Activated naive CD8-positive, alpha-beta T cell (primary cell): ENCODE results near the gene KIAA0319L.

Experiments
- H3K27ac Mint-ChIP-seq: one replicate; pipeline ENCODE4 v1.8.0; 2021; ENCODE audit warnings: mixed read lengths
- H3K27me3 Mint-ChIP-seq: one replicate; pipeline ENCODE4 v1.8.0; 2021; ENCODE audit warnings: mixed read lengths
- H3K36me3 Mint-ChIP-seq: one replicate; pipeline ENCODE4 v1.8.0; 2021; ENCODE audit warnings: mixed read lengths
- H3K4me1 Mint-ChIP-seq: one replicate; pipeline ENCODE4 v1.8.0; 2021; ENCODE audit warnings: low read depth, mixed read lengths
- H3K4me3 Mint-ChIP-seq: one replicate; pipeline ENCODE4 v1.8.0; 2021; ENCODE audit warnings: mild to moderate bottlenecking, mixed read lengths
- H3K9me3 Mint-ChIP-seq: one replicate; pipeline ENCODE4 v1.8.0; 2021; ENCODE audit warnings: low read depth, mixed read lengths

Gene KIAA0319L

DNA sequence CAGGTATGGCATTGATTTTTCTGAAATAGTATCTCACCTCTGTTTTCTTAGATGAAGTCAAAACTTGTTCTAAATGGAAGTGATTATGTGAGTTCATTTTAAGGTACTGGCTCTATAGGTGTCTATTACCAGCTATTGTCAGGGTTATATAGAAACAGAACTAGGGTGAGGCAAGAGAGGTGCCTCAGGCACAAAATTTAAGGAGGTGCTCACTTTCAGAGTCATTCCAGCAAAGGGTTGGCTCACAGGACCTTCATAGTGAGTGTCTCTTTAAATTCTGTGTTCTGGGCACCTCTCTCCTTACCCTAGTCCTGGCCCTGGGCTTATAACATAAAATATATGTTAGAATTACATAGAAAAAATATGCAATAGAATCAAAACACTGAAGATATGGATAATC is 49.3 kb downstream of the KIAA0319L start:
- peak overlapping the region; percentile 4 for H3K4me3 Mint-ChIP-seq
- no peaks in the 10 kb centered on the region for H3K9me3 Mint-ChIP-seq
- peaks cover 6% of the 10 kb centered on the region for H3K36me3 Mint-ChIP-seq
- no peaks in the 10 kb centered on the region for H3K27me3 Mint-ChIP-seq
- peaks cover 57% of the 10 kb centered on the region for H3K4me1 Mint-ChIP-seq
- H3K27ac Mint-ChIP-seq = peak overlapping the region; percentile 58

DNA sequence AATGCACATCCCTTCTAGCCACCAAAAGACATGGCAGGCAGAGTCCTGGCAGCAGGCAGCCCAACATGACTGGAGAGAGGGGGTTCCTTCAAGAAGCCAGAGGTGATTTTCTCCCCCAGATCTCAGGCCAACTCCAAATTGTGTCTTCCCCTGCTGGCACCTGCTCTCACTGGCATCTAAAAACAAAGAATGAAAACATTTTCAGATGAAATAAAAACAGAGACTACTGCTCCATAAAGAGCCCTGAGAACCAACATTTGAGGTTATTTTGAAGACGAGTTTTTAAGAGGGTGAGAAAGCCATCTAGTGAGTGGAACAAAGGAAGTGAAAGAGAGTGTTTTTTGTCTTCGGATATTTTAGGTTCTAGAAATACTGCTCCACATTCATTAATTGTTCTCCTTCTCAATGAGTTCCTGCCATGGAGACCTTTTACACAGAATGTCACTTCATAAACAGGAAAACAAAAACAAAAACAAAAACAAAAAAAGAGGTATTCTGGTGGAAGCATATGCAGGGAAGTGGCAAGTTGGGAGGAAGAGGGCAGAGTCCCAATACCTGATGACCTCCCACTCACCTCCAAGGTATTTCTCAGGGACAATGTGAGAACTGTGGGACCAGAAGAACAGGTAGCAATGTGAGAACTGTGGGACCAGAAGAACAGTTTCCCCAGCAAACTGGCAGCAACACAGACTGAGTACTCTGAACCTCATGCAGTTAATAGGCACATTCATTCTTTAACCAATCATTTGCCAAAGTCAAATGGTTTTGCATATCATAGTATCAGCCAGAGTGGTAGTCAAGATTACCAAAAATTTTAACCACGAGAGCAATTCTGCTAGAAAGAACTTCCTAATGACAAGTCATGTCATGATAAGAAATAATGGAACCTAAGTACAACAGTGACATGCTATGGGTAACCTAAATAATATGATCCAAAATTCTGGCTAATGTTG is 50.0 kb downstream of the KIAA0319L start:
- H3K4me3 Mint-ChIP-seq = peak overlapping the region; percentile 71
- H3K4me1 Mint-ChIP-seq = peaks cover 62% of the 10 kb centered on the region
- H3K9me3 Mint-ChIP-seq = no peaks in the 10 kb centered on the region
- peaks cover 11% of the 10 kb centered on the region for H3K36me3 Mint-ChIP-seq
- peak overlapping the region; percentile 88 for H3K27ac Mint-ChIP-seq
- no peaks in the 10 kb centered on the region for H3K27me3 Mint-ChIP-seq

DNA sequence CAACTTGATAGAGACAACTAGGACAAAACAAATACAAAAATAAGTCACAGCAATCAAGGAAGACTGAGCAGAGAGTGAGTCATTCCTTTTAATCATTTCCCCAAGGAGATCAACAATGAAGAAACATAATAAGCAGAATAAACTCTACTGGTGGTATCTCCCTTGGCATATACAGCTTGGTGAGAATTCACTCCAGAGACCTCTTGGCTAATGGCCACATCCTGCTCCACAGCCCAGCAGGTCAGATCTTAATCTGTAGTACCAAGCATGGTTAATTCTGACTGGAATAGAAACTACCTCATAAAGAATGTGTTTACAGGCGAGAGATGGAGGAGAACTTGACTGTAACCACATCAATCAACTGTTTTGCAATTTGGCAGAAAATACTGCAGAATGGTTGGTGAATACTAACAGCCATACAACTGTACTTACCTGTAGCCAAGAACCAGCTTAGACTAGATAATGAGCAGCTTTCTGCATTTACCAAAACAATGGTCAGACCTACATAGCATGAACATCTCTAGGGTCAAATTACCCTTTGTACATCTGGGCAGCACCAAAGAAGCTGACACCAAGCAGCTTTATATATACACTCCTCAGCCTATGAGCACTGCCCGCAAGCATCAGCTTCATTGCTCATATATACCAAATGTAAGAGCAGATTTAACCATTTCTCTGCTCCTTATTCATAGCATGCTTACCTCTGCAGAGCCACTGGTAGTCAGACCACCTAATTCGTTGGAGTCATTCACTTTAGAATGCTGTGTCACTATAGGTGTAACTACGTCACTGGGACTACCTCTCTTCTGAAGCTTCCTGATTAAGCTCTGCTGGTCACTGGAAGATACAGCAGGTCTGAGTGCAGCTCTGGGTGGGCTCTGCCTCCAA is 51.0 kb downstream of the KIAA0319L start:
- peak overlapping the region; percentile 71 for H3K4me3 Mint-ChIP-seq
- peaks cover 11% of the 10 kb centered on the region for H3K36me3 Mint-ChIP-seq
- peak overlapping the region; percentile 88 for H3K27ac Mint-ChIP-seq
- H3K4me1 Mint-ChIP-seq = peaks cover 64% of the 10 kb centered on the region
- no peaks in the 10 kb centered on the region for H3K9me3 Mint-ChIP-seq
- no peaks in the 10 kb centered on the region for H3K27me3 Mint-ChIP-seq

DNA sequence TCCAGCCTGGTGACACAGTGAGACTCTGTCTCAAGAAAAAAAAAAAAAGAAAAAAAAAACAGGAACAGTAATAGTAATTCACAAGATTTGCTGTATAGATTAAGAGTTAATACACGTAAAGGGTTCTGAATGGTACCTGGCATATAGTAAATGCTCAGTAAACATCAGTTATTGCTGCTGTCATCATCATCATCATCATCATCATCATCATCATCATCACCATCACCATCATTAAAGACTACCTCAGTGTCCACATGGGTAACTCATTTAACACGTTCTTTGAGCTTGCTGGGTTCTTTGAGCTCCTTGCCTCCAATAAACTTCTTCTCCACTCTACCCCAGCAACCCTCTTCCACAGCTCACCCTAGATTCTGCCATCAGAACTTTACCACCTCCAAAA is 55.0 kb downstream of the KIAA0319L start:
- no peak overlapping the region for H3K4me3 Mint-ChIP-seq
- H3K9me3 Mint-ChIP-seq = no peaks in the 10 kb centered on the region
- no peaks in the 10 kb centered on the region for H3K27me3 Mint-ChIP-seq
- H3K4me1 Mint-ChIP-seq = peaks cover 52% of the 10 kb centered on the region
- peaks cover 11% of the 10 kb centered on the region for H3K36me3 Mint-ChIP-seq
- H3K27ac Mint-ChIP-seq = no peak overlapping the region

DNA sequence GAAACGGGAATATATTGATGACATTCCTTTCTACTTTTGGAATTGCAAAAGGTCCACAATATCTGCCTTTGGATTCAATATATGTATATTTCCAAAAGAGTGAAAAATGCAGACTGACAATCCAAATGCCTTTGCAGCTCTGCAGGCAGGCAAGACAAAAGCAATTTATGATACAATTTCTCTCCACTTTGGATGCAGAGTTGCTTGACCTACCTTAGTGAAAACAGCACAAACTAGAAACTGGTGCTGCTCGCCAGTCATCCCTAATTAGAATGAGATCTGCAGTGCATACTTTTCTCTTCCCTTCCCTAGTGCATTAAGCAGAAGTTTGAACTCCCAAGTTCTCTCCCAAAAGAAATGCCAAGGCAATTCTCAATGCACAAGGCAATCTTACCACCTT is 56.8 kb downstream of the KIAA0319L start:
- H3K27ac Mint-ChIP-seq = peak overlapping the region; percentile 13
- H3K27me3 Mint-ChIP-seq = no peaks in the 10 kb centered on the region
- H3K4me1 Mint-ChIP-seq = peaks cover 34% of the 10 kb centered on the region
- peaks cover 11% of the 10 kb centered on the region for H3K36me3 Mint-ChIP-seq
- H3K9me3 Mint-ChIP-seq = no peaks in the 10 kb centered on the region
- H3K4me3 Mint-ChIP-seq = no peak overlapping the region

DNA sequence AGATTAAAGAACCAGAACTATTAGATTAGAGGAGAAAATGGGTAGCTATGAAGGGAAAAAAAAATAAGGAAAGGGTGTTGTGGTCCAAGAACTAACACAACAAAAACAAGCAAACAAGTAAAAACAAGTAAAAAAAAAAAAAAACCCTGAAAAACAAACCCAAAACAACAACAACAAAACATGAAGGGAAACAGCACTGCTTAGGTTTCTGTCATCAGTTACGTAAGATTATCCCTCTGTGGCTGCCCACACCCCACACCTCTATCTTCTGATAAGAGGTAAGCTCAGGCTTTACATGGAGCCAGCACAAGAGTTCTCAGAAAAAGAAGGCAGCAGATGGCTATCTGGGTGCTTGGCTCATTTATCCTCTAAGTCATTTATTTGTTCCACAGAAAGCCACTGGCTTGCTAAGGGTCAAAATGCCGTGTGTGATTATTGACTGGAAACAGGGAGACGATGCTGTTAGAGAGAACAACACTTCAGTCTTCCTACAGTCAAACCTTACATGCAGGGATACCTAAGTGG is 57.5 kb downstream of the KIAA0319L start:
- Mint-ChIP-seq H3K36me3 (peaks cover 11% of the 10 kb centered on the region), H3K27ac (peak overlapping the region; percentile 22), H3K4me3 (no peak overlapping the region), H3K4me1 (peaks cover 29% of the 10 kb centered on the region), H3K9me3 (no peaks in the 10 kb centered on the region), H3K27me3 (no peaks in the 10 kb centered on the region)

DNA sequence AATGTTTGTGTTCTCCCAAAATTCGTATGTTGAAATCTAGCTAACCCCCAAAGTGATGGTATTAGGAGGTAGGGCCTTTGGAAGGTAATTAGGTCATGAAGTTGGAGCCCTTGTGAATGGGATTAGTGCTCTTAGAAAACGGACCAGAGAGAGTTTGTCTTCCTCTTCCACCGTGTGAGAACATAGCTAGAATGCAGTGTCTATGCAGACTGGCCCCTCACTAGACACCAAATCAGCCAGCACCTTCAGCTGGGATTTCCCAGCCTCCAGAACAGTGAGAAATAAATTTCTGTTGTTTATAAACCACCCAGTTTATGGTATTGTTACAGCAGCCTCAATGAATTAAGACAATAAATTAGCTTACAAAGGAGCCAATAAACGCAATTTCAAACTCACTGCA is 58.0 kb downstream of the KIAA0319L start:
- H3K9me3 Mint-ChIP-seq = no peaks in the 10 kb centered on the region
- H3K27me3 Mint-ChIP-seq = no peaks in the 10 kb centered on the region
- peaks cover 28% of the 10 kb centered on the region for H3K4me1 Mint-ChIP-seq
- H3K4me3 Mint-ChIP-seq = no peak overlapping the region
- peaks cover 11% of the 10 kb centered on the region for H3K36me3 Mint-ChIP-seq
- peak overlapping the region; percentile 22 for H3K27ac Mint-ChIP-seq

DNA sequence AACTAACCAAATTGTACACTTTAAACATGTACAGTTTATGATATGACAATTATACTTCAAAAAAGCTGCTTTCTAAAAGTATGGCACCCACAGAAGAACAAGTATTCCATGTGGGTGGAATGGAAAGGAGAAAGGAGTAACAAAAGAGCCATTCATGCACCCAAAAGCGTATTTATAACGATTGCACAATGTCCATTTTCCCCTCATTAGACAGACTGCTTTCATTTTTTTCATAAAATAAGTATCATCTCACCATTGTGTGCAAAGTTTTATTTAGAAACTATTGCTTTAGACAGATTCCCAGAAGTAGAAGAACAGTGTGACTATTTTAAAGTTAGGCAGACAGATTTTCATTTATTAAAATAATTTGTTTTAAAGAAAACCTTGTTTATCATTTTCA is 59.6 kb downstream of the KIAA0319L start:
- H3K27ac Mint-ChIP-seq = no peak overlapping the region
- no peaks in the 10 kb centered on the region for H3K9me3 Mint-ChIP-seq
- peaks cover 20% of the 10 kb centered on the region for H3K4me1 Mint-ChIP-seq
- H3K36me3 Mint-ChIP-seq = peaks cover 10% of the 10 kb centered on the region
- H3K4me3 Mint-ChIP-seq = no peak overlapping the region
- no peaks in the 10 kb centered on the region for H3K27me3 Mint-ChIP-seq

DNA sequence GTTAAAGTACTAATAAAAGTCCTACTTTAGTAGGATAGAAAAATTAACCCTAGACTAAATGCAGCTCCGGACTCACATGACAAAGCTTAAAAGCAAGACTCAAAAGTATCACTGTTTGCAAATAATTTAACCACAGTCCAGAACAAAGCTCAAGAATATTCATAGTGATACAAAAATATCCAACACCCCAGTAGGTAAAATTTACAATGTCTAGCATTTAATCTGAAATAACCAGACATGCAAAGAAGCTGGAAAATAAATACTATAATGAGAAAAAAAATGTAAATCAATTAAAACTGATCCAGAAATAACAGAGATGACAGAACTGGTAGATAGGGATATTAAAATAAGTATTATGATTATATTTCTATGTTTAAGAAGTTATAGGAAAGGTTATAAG is 67.0 kb downstream of the KIAA0319L start:
- Mint-ChIP-seq H3K4me3 (no peak overlapping the region), H3K4me1 (peaks cover 9% of the 10 kb centered on the region), H3K36me3 (peaks cover 33% of the 10 kb centered on the region), H3K9me3 (peaks cover 11% of the 10 kb centered on the region), H3K27me3 (no peaks in the 10 kb centered on the region), H3K27ac (no peak overlapping the region)

DNA sequence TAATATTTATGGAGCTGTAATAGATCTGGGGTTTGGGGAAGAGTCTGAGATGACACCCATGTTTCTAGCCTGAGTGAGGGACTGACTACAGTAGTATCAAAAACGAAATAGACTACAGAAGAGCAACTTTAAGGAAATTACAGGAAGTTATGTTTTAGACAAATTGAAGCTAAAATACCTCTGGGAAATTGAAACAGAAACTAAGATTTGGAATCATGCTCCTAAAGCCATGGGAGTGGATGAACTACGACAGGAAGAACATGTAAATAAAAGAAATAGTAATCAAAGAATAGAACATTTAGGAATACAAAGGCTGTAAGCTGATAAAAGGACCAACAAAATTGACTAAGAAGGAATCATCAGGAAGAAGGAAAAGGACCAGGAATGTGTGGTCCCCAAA is 68.9 kb downstream of the KIAA0319L start:
- Mint-ChIP-seq H3K36me3 (peaks cover 32% of the 10 kb centered on the region), H3K9me3 (peaks cover 11% of the 10 kb centered on the region), H3K27ac (peak overlapping the region; percentile 11), H3K27me3 (no peaks in the 10 kb centered on the region), H3K4me3 (no peak overlapping the region), H3K4me1 (peaks cover 9% of the 10 kb centered on the region)

DNA sequence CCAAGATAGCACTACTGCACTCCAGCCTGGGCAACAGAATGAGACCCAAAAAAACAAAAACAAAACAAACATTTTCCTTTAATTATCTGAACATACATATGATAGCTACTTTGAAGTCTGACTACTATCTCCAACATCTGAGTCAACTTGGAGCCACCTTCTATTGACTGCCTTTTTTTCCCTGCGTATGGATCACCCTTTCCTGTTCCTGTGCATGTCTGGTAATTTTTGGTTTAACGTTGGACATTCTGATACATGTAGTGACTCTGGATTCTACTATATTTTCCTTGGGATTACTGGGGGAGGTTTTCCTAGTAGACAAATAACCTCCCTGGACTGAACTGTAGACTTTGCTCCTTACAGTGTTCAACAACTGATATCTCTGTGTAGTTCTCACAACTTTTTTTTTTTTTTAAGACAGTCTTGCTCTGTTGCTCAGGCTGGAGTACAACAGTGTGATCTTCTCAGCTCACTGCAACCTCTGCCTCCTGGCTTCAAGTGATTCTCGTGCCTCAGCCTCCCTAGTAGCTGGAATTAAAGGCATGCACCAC is 70.3 kb downstream of the KIAA0319L start:
- Mint-ChIP-seq H3K9me3 (peaks cover 11% of the 10 kb centered on the region), H3K36me3 (peaks cover 31% of the 10 kb centered on the region), H3K4me3 (no peak overlapping the region), H3K4me1 (peaks cover 9% of the 10 kb centered on the region), H3K27ac (no peak overlapping the region), H3K27me3 (no peaks in the 10 kb centered on the region)

DNA sequence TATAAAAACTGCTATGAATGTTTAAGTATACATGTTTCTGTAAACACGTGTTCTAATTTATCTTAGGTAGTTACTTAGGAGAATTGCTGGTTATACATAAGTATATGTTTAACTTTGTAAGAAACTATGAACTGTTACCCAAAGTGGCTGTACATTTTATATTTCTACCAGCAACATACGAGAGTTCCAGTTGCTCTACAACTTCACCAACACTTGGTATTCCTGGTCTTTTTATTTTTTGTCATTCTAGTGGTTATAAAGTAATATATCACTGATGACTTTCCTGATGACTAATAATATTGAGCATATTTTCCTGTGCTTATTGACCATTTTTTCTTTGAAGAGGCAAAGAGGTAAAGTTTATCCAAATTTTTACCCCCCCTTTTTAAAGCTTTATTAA is 76.0 kb downstream of the KIAA0319L start:
- H3K27ac Mint-ChIP-seq = no peak overlapping the region
- H3K4me1 Mint-ChIP-seq = no peaks in the 10 kb centered on the region
- no peak overlapping the region for H3K4me3 Mint-ChIP-seq
- H3K9me3 Mint-ChIP-seq = no peaks in the 10 kb centered on the region
- H3K27me3 Mint-ChIP-seq = no peaks in the 10 kb centered on the region
- peaks cover 11% of the 10 kb centered on the region for H3K36me3 Mint-ChIP-seq

DNA sequence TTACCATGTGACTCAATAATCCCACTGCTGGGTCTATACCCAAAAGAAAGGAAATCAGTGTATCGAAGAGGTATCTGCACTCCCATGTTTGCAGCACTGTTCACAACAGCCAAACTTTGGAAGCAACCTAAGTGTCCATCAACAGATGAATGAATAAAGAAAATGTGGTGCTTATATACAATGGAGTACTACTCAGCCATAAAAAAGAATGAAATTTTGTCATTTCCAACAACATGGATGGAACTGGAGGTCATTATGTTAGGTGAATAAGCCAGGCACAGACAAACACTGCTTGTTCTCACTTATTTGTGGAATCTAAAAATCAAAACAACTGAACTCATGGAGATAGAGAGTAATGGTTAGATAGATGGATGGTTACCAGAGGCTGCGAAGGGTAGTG is 79.3 kb downstream of the KIAA0319L start:
- Mint-ChIP-seq H3K4me3 (no peak overlapping the region), H3K36me3 (peaks cover 16% of the 10 kb centered on the region), H3K9me3 (no peaks in the 10 kb centered on the region), H3K4me1 (peaks cover 3% of the 10 kb centered on the region), H3K27me3 (no peaks in the 10 kb centered on the region), H3K27ac (no peak overlapping the region)

DNA sequence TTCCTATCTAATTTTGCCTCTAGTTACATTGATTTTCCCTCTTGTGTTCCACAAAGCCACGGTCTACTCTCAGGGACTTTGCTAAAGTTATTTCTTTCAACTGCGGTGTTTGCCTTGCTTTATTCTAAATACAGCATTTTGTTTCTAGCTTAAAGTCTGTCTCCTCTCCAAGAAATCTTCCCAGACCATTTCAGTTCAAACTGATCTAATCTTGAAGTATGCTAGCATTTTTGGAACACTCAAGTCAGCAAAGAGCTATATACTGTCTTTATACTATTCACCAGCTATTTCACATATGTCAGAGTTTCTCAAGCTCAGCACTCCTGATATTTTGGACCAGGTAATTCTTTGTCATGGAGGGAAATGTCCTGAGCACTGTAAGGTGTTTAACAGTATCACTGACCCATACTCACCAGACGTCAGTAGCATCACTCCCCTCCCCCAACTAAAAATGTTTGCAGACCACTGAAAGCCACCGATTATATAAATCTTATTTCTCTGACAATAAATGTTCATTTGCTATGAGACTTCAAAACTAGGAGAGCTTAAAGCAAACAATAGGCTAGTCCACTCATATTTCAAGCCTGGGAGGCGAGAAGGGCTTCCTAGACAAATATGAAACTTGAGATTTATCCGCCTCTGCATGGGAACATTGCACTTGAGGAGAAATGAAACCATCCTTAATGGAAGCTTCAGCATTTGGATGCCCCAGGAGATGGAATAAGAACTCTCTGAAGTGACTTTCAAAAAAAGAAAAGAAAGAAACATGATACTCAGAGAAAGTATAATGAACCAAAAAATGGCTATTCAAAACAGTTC is 81.1 kb downstream of the KIAA0319L start:
- Mint-ChIP-seq H3K27me3 (no peaks in the 10 kb centered on the region), H3K36me3 (peaks cover 15% of the 10 kb centered on the region), H3K4me1 (peaks cover 3% of the 10 kb centered on the region), H3K9me3 (no peaks in the 10 kb centered on the region), H3K4me3 (no peak overlapping the region), H3K27ac (no peak overlapping the region)
